HG03442 (cell line): ENCODE data around the gene ULK2.
"Not testable (repeated sequence)": the region's sequence is repeated elsewhere in the genome, so short reads cannot be mapped to it uniquely, and the experiment has no call there.

ENCODE experiments used
- ATAC-seq: cut with Tn5 transposase; IDR thresholded peaks from one replicate; pipeline ENCODE4 v1.9.1; 2021; ENCODE audit warnings: mild to moderate bottlenecking, moderate library complexity; ENCODE audit not compliant: unreplicated experiment

Gene ULK2

GRCh38 chr17:19867329-19868078 is at the start of gene ULK2:
TSS of gene ULK2 (minus strand) at chr17:19867936. CDS start at chr17:19867417, 519 bp downstream.
- peak; percentile 47 for ATAC-seq

GRCh38 chr17:19915245-19915978 is 47.7 kb upstream of the ULK2 start:
- no peak for ATAC-seq

- no peak for ATAC-seq
These were observed 43.3 kb upstream of the ULK2 start for GRCh38 chr17:19911033-19911432.

- ATAC-seq, result no peak
These were observed 41.4 kb upstream of the ULK2 start for GRCh38 chr17:19909139-19909538.

- ATAC-seq, result no peak
These were observed 37.8 kb upstream of the ULK2 start for GRCh38 chr17:19905502-19905901.

- no peak for ATAC-seq
These were observed 37.2 kb upstream of the ULK2 start for GRCh38 chr17:19904924-19905323.

- no peak for ATAC-seq
These were observed 36.7 kb upstream of the ULK2 start for GRCh38 chr17:19904412-19904811.

- no peak for ATAC-seq
These were observed 33.1 kb upstream of the ULK2 start for GRCh38 chr17:19900809-19901208.

- no peak for ATAC-seq
These were observed 30.2 kb upstream of the ULK2 start for GRCh38 chr17:19897903-19898302.

GRCh38 chr17:19897090-19897837 is 29.5 kb upstream of the ULK2 start:
- no peak for ATAC-seq

GRCh38 chr17:19896679-19897078 is 28.9 kb upstream of the ULK2 start:
- no peak for ATAC-seq

GRCh38 chr17:19890554-19890953 is 22.8 kb upstream of the ULK2 start:
- not testable (repeated sequence) for ATAC-seq

GRCh38 chr17:19890001-19890400 is 22.3 kb upstream of the ULK2 start:
- not testable (repeated sequence) for ATAC-seq

- ATAC-seq, result no peak
These were observed 18.4 kb upstream of the ULK2 start for GRCh38 chr17:19886116-19886515.

- no peak for ATAC-seq
These were observed 15.9 kb upstream of the ULK2 start for GRCh38 chr17:19883537-19884215.

GRCh38 chr17:19880393-19880792 is 12.7 kb upstream of the ULK2 start:
- ATAC-seq, result no peak

GRCh38 chr17:19877364-19877945 is 9.7 kb upstream of the ULK2 start:
- no peak for ATAC-seq

GRCh38 chr17:19876529-19877161 is 8.9 kb upstream of the ULK2 start:
- ATAC-seq, result no peak

GRCh38 chr17:19874256-19874655 is 6.5 kb upstream of the ULK2 start:
- no peak for ATAC-seq

GRCh38 chr17:19873346-19873745 is 5.6 kb upstream of the ULK2 start:
- ATAC-seq, result no peak
